IPS-NIHi7 (cell line): ENCODE measurements around the gene MRPL38.
"Not testable (repeated sequence)": the region's sequence is repeated elsewhere in the genome, so short reads cannot be mapped to it uniquely, and the experiment has no call there.

Experiments
- DNase-seq: peaks from one replicate; pipeline ENCODE4 v3.0.0; 2012; ENCODE audit warnings: mixed read lengths; ENCODE audit errors: extremely low spot score

MRPL38 gene

GRCh38 chr17:75855310-75856061 lies 49.2 kb downstream of the MRPL38 start, which contains the start of gene WBP2:
Gene WBP2, minus strand, starts transcription at chr17:75855335. Its CDS starts 38 bp downstream, at chr17:75855297.
- peak; percentile 97 for DNase-seq

GRCh38 chr17:75854881-75855309 lies 49.8 kb downstream of the MRPL38 start:
- DNase-seq, result peak; percentile 54

- DNase-seq, result no peak
Measured at GRCh38 chr17:75854101-75854748, 50.5 kb downstream of the MRPL38 start.

GRCh38 chr17:75853433-75853832 lies 51.3 kb downstream of the MRPL38 start:
- no peak for DNase-seq

- DNase-seq, result not testable (repeated sequence)
Measured at GRCh38 chr17:75851693-75851991, 53.0 kb downstream of the MRPL38 start.

GRCh38 chr17:75850928-75851692 lies 53.6 kb downstream of the MRPL38 start:
- no peak for DNase-seq

GRCh38 chr17:75849724-75850123 lies 55.0 kb downstream of the MRPL38 start:
- no peak for DNase-seq

- DNase-seq, result no peak
Measured at GRCh38 chr17:75849279-75849646, 55.4 kb downstream of the MRPL38 start.
